ENCODE measurements around the gene KCTD16.

- no peak for TF ChIP-seq CTCF (IDR thresholded peaks at IDR 0.05)
- TF ChIP-seq POLR2A (IDR thresholded peaks at IDR 0.05): no peak
These were observed 291.9 kb downstream of the KCTD16 start for GRCh38 chr5:144462577-144462976.
